Stimulated activated naive CD8-positive, alpha-beta T cell treated with anti-CD3 and anti-CD28 coated beads, Interleukin-15, Interleukin-2, amounts not matched to agents 100 U/mL and 50 U/mL, for 24 hours (primary cell): Measurements from ENCODE around the gene PHOX2A.
A peak's percentile ranks its signal among the peaks of the same experiment; 100 is the strongest.

Experiments
- ATAC-seq: fragments of 150-1000 bp; cut with Tn5 transposase; one replicate; pipeline ENCODE4 v1.10.0; 2021
- DNase-seq: peaks from one replicate; pipeline ENCODE4 v3.0.0; 2021

Gene PHOX2A

GRCh38 chr11:72249961-72250360, 6.0 kb upstream of the PHOX2A start:
- ATAC-seq (no peak), DNase-seq (no peak)

GRCh38 chr11:72247584-72247983, 3.6 kb upstream of the PHOX2A start:
- DNase-seq (no peak), ATAC-seq (no peak)

- ATAC-seq (no peak), DNase-seq (no peak)
Measured at GRCh38 chr11:72245263-72245816, 1.4 kb upstream of the PHOX2A start.

- no peak for ATAC-seq
- DNase-seq, result no peak
Measured at GRCh38 chr11:72244361-72245262, 636 bp upstream of the PHOX2A start.

GRCh38 chr11:72243173-72244059, 560 bp downstream of the PHOX2A start:
- no peak for ATAC-seq
- no peak for DNase-seq

GRCh38 chr11:72242141-72242540, 1.8 kb downstream of the PHOX2A start:
- ATAC-seq, result no peak
- DNase-seq, result no peak

GRCh38 chr11:72241291-72241781, 2.6 kb downstream of the PHOX2A start:
- ATAC-seq (no peak), DNase-seq (no peak)

- ATAC-seq, result no peak
- DNase-seq, result peak; percentile 22
Measured at GRCh38 chr11:72240461-72241290, 3.3 kb downstream of the PHOX2A start.

- DNase-seq, result no peak
- ATAC-seq, result no peak
Measured at GRCh38 chr11:72239849-72240460, 4.0 kb downstream of the PHOX2A start.

GRCh38 chr11:72239313-72239848, 4.6 kb downstream of the PHOX2A start:
- ATAC-seq (no peak), DNase-seq (peak; percentile 17)

- no peak for DNase-seq
- ATAC-seq, result no peak
Measured at GRCh38 chr11:72238492-72239312, 5.3 kb downstream of the PHOX2A start.

GRCh38 chr11:72238040-72238450, 5.9 kb downstream of the PHOX2A start:
- no peak for ATAC-seq
- DNase-seq, result peak; percentile 61

GRCh38 chr11:72237112-72237931, 6.7 kb downstream of the PHOX2A start:
- ATAC-seq (no peak), DNase-seq (no peak)

- DNase-seq, result no peak
- ATAC-seq, result no peak
Measured at GRCh38 chr11:72236774-72237111, 7.2 kb downstream of the PHOX2A start.

- DNase-seq (no peak), ATAC-seq (no peak)
Measured at GRCh38 chr11:72236083-72236697, 7.8 kb downstream of the PHOX2A start.

- DNase-seq (no peak), ATAC-seq (no peak)
Measured at GRCh38 chr11:72235351-72236057, 8.5 kb downstream of the PHOX2A start.

GRCh38 chr11:72234920-72235319, 9.1 kb downstream of the PHOX2A start:
- DNase-seq (no peak), ATAC-seq (no peak)

GRCh38 chr11:72234514-72234830, 9.5 kb downstream of the PHOX2A start:
- DNase-seq (no peak), ATAC-seq (no peak)
